DOHH2 (cell line): ENCODE results near the gene CNKSR3.

Source experiments
- EZH2phosphoT487 ChIP-seq: fragments of 200-600 bp; sonication (generic); IDR thresholded peaks from 2 replicates; pipeline ENCODE4 v1.6.1; 2017; ENCODE audit warnings: borderline replicate concordance, mild to moderate bottlenecking, antibody characterized with exemption, low read length, moderate library complexity, mixed read lengths
- TF ChIP-seq, protein P1 (sequence below): fragments of 200-600 bp; sonication (generic); IDR thresholded peaks from one replicate; pipeline ENCODE4 v1.5.1; 2014; ENCODE audit warnings: antibody characterized with exemption, mild to moderate bottlenecking, low read depth, low read length; ENCODE audit not compliant: poor library complexity, severe bottlenecking

DNA sequence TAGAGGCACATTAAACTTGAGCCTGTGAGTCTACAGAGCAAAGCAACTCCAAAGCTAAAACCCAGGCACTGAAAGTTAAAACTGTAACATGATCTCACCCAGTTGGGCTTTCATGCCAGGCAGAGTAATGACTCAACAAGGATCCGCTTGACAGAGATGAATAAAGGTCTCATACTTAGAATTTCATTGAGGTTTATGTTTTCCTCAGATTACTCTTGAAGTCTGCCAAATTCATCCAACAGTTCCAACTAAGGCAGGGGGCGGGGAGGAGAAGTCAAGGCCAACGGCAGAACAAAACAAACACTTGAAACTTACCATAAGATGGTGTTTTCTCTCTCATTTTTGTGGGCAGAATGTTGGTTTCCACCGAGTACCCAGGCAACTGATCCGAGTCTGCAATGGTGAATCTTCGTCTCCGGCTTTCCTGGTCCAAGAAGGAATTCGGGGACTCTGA lies 99.8 kb downstream of the CNKSR3 start:
- no peak for TF ChIP-seq EZH2phosphoT487
- TF ChIP-seq, protein P1, sequence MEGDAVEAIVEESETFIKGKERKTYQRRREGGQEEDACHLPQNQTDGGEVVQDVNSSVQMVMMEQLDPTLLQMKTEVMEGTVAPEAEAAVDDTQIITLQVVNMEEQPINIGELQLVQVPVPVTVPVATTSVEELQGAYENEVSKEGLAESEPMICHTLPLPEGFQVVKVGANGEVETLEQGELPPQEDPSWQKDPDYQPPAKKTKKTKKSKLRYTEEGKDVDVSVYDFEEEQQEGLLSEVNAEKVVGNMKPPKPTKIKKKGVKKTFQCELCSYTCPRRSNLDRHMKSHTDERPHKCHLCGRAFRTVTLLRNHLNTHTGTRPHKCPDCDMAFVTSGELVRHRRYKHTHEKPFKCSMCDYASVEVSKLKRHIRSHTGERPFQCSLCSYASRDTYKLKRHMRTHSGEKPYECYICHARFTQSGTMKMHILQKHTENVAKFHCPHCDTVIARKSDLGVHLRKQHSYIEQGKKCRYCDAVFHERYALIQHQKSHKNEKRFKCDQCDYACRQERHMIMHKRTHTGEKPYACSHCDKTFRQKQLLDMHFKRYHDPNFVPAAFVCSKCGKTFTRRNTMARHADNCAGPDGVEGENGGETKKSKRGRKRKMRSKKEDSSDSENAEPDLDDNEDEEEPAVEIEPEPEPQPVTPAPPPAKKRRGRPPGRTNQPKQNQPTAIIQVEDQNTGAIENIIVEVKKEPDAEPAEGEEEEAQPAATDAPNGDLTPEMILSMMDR = no peak
